ENCODE data around the gene PRR33.

Gene PRR33

DNA sequence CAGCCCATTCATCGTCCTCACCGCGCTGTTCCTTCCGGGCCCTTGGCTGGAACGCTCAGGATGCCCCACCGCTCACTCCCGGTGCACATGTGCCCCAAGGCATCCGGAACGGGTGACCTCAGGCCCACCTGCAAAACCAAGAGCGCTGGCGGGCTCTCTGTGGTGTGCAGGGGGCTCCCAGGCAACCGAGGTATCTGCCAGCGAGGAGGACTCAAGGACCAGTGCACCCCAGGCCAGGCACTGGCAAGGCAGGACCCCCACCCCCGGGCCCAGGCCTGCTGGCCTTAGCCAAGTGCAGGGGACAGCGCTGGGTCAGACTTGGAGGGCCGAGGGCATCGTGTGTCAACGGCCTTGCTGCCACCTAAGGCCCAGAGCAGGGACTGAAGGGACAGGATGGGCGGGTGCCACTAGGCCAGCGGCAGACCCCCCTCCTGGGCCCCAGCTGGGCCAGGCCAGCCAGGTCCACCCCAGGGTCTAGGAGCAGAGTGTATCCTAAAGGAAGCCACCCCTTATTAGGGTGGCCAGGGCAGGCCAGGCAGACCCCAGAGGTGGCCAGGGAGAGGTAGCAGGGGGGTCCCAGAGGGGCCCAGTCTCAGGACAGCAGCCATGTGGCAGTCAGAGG, 36.3 kb upstream of the PRR33 start:
- DNase-seq = no peak

DNA sequence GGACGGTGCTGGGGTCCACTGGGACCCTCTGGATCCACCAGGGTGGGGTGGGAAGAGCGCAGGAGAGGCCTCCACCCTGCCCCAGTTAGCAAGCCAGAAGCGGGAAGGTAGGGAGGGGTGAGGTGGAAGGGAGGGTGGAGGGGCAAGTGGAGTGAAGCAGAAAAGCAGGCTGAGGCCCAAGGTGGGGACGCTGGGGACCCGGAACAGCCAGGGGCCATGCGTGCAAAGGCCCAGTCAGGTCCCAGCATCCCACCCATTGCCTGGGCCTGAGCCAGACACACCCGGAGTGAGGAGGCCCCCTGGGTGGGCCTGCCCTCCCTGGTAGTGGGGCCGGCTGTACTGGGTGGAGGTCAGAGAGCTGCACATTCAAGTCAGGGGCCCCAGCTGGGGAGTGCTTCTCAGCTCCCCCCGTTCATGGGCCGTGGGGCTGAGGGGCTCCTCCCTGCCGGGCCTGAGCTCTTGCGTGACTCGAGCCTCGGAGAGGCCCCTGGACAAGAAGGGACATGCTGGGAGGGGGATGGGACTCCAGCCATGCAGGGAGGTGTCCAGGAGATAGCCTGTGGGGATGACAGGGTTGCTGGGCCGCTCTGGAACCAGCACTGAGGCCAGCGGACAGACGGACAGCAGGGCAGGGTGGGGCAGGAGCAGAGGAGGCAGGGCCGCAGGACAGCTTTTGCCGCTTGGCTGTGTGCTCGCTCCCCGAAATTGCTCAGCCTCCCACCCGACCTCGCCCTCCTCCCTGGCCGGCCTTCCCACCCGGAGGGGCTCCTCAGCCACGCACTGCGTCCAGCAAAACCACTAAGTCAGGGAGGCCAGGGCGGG, 35.5 kb upstream of the PRR33 start:
- DNase-seq = no peak

DNA sequence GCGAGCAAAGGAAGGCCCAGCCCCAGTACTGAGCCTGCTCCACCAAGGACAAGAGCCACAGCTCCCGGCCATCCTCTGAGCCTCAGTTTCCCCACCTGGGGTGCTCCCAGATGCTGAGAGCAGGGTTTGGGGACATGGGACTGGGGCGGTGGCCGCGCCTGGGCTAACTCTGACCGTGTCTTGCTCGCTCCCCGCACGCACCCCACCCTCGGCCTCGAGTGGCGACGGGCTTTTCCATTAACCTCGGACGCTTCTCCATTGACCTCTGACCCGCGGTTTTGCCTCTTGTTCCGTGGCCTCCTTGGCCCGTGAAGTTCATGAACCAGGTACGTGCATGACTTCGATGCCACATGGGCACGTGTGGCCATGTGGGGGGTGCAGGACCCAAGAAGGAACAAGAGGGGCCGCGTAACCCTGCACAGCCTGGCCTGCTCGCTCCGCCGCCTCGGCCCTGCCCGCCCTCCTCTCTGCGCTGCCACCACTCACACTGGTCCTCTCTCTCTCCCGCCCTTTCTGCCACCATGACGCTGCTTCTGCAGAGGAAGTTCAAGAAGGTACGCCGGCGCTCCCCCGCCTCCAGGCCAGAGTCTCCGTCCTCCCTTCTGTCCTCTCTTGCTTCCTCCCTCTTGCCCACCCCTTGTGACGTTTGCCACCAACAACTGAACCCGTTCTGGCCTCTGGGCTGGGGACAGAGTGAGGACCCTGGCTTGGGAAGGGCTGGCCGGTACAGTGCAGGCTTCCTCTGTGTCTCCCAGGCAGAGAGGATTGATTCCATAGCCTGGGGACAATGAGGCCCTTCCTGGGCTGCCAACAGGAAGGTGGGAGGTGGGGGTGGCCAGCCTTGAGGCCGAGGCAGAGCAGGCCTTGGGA, 34.7 kb upstream of the PRR33 start:
- no peak for DNase-seq

DNA sequence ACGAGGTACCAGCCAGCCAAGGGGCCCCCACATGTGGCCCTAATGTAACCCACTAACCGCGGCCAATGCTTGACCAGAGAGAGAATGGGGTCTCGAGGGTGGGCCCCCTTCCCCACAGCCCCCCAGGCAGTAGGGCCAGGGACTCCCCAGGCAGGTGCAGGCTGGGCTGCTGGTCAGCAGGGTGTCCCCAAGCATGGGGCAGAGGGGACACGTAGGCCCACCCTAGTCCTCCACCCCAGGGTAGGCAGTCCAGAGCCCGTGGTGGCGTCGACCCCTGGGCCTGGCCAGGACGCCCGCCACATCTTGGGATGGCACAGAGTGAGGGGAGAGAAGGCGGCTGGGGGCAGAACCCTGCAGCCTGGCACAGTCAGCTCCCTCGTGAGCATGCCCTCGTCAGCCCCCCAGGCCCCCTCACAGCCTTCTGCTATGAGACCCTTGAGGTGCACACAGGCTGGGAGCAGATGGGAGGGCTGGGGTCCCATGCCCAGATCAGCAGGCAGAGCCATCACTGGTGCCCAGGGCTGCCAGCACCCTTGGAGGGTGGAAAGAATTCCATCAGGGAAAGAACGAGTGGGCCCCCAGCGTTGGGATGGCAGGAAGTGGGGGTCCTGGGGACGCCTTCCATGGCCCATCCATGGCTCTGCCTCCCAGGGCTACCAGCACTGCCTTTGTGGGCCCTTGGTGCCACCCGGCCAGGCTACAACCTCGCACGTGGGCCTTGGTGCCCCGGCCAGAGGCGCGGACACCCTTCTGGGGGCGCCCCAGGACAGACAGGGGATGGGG, 33.9 kb upstream of the PRR33 start:
- no peak for DNase-seq

DNA sequence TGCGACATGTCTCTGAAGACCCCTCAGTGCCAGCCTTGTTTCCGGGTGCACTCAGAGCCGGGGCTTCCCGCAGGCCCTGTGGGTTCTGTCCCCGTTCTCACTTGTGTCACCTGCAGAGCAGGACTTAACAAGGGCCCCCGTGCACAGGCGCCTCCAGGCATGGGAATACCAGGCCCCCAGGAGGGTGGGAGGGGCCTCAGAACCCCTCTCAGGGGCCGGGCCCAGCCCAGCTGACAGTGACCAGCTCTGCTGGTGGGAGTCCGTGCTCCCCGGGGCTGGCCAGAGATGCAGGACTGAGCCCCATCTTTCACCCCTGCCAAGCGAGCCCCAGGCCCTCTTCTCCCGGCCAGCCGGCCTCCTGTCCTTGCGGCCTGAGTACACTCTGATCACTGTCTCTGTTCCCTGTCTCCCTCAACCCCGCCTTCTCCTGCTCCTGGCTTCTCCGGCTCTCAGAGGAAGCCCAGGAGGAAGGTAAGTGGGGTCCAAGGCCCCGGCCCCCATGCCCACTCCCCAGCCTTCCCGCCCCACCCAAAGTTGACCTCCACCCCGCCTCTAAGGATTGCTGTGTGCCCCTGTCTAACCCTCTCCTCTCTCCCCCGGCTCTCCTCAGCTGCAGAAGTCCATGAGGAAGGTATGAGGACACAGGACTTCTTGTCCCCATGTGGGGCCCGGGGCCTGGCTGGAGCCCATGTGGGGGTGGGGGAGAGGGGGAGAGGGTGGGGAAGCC, 33.1 kb upstream of the PRR33 start:
- DNase-seq = no peak

DNA sequence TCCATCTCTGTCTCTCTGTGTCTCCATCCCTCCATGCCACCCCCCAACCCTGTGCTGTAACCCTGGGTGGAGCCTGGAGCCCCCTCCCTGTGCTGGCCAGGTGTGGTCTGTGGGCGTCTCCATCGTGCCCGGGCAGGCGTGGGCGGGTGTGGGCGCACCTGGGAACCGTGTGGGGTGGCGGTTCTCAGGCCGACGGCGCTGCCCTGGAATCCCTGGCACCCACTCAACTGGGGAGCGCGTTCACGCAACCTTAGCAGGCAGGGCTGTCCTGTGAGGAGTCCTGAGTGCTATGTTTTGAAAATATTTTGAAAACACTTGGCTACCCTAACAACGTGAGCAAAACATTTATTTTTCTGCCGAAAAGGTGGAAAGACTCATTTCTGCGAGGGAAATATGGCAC, 32.5 kb upstream of the PRR33 start:
- no peak for DNase-seq

DNA sequence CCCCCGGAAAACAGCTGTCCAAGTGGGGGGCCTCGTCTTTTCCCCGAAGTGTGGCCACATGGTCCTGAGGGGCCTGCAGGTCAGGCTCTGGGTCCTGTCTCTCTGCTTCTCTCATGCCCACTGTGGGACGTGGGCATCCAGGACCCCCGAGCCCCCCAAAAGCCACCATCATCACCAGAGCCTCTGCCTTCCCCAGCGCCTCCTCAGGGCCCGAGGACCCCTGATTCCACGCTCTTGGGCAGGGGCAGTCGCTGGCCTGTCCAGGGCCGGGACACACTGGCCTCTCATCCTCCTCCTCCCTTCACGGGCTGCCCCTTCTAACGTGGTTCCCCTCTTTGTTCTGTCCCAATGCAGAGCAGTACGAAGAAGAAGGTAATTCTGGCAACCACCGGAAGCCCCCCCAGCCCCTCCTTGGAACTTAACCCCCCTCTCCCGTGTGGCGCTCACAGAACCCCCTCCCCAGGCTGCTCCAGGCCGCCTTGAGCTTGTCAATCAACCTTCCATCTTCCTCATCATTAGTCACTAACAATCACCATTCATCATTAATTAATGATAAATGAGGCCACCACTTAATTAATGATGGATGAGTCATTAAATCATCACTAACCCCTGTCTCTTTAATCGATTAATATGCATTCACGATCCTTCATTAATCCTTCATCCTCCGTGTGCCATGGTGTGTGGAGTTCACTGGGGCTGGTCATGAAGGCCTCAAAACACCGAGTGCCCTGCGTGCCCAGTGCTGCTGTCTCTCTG, 31.7 kb upstream of the PRR33 start:
- DNase-seq = no peak

DNA sequence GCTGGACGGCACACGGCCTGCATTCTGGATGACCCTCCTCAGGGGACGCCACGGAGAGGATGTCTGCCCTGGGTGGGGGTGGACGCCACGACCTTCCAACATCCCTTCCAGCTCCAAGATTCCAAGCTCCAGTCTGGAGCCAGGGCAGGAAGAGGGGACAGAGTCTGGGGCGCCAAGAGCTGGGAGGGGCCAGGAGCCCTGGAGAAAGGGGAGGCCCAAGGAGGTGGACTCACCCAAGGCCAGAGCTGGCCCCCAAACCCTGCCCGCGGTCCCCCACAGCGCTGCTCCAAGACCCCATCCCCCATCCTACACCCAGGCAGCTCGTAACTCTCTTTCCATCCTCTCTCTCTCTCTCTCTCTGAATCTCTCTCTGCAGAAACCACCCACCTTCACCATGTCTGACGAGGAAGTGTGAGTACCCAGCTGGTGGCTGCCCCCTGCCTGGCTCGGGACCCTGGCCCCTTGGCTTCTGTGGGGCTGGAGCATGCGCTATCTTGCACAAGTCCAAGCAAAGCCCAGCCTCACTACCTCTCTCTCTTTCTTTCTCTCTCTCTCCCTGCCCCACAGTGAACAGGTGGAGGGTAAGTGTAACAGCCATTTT, 30.9 kb upstream of the PRR33 start:
- no peak for DNase-seq

DNA sequence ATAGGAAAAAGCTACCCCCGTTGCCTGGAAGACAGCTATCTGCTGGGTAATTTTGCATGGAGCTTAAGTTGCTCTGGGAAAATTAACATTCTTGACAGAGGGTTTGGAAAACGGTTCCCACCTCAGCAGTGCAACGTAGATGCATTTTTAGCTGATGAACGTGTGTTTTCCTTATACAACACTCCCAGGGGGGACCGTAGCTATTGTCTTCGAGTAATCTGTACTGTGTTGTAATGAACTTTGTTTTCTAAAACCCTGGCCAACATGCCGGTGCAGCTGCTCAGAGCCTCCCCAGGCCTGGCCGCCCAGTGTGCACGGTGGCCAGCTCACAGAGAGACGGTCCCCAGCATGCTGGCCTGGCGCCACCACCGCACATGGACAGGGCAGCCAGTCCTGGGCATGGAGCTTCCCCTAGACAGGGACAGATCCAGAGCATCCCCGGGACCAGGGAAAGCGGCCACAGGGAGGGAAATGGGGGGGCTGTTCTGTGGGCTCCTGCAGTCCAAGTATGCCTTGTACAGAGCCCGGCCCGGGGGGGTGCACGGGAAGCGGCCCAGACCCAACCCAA, 30.0 kb upstream of the PRR33 start:
- DNase-seq = no peak

DNA sequence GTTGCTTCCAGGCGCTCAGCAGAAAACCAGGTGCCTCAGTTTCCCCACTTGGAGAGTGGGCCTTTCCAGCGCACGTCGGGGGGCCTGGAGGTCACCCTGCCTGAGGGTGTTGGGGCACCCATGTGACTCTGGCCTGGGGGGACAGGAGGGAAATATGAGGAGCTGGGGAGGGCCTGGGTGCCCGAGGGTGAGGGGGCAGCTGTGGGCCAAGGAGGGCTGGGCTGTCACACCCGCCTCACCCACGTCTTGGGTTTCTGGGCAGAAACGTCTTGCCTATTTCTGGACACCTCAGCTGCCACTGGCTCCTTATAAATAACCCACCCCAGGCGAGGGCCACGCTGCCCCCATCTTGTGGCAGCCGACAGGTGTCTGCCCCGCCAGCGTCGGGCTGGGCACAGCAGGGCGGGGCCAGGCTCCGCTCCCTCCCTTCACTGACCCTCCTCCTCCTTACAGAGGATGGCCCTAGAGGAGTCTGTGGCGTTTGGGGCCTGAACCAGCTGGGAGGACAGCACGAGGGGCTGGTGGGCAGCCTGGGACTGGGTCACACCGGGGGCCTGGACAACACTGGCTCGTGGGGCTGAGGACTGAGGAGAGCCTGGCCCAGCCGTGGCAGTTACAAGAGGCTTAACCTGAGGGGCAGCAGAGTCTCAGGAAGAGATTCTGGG, 29.3 kb upstream of the PRR33 start:
- no peak for DNase-seq

DNA sequence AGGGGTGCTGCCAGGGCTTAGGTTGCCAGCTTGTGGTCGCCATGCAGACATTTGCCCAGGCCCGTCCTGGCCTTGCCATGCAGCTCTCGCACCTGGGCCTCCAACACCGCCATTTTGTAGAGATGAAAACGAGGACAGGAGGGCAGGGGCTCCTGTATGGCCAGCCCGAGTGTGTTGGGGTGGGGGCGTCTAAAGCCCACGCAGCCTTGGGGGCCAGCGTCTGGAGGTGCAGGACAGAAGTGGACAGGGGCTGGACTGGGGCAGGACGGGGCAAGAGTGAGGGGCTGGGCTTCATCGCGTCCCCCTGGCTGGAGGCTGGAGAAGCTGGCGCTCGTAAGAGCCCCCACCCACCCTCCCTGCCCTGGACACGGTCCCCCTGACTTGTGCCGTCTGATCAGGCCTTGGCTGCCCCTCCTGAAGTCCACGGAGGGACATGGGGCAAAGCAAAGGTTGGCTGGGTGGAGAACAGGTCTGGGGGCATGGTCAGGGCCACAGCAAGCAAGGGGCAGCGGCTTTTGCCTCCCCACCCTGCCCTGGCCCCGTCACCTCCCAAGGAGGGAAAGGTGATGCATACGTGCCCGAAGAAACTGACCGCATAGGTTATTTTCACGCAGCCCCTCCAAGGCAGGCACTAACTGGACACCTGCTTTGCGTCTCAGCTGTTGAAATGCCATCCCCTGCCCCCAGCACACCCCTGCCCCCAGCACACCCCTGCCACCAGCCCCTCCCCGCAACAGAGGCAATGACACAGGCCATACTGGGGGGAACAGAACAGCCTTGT, 28.6 kb upstream of the PRR33 start:
- no peak for DNase-seq

DNA sequence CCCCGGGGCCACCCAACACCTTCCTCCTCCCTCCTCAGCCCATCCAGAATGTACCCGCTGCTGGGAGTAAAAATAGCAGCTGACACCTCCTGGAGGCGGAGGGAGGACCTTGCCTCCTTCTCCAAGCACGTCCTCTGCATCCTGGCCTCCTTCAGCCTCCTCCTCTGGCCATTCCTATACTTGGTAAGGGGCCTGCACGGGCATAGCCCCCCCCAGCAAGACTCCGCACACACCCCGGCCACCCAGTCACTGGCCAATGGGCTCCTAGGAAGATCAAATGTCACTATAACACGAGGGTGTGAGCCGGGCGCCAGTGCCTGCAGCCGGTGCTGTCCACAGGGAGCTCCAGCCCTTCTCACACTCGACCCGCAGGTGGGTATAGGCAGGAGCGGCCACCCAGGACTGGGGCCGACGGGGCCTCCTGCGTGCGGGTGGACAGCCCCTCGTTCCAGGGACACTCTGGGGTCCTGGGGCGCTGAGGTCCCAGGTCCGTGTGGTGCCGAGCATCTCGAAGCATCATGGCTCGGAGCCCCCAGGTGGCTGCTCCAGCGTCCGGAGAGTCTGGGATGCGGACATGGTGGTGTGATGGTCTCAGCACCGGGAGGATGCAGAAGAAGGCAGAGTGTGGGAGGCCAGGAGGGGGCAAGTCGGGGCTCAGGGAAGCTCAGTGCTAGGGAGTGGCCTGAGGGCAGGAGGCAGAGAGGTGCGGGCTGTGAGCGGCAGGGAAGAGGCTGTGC, 27.9 kb upstream of the PRR33 start, which contains the start of gene TNNT3:
TNNT3 (plus strand) TSS at position 313 of the 737 bp plus-strand sequence. CDS start 3,172 bp downstream, outside the sequence.
- no peak for DNase-seq

DNA sequence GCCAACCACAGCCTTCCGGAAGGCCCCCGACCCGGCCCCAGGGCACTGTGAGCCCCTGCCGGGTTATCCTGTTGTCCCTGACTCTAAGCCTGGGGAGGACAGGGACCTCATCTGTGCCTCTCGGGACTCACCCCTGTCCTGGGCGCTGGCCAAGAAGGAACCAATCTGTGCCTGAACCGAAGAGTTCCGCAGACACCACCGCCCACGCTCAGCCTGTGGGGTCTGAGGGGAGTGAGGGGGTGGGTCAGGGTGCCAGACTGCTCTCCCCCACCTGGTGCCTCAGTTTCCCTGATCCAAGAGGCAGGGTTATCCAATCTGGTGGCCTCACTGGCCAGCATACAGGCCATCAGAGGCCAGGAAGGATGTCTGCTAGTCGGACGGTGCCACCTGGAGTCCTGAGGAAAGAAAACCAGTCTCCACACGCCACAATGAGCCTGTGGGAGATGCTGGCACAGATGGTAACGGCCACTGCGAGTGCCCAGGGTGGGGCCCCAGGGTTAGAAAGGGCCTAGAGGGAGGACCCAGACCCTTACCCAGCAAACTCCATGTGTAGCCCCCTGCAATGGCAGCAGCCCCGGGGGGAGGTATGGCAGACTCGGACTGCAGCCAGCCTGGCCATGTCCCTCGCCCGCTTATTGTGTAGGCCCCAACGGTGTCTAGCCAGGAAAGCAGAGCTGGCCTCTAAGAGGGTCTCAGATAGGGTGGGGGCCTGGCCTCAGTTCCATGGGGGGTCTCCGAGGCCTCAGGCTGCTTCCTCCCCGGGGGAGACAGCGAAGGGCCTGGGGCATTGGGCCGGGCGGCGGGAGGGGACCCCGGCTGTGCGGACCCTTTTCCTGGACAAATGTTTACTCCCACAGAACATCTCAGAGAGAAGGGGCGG, 27.0 kb upstream of the PRR33 start:
- DNase-seq = no peak

DNA sequence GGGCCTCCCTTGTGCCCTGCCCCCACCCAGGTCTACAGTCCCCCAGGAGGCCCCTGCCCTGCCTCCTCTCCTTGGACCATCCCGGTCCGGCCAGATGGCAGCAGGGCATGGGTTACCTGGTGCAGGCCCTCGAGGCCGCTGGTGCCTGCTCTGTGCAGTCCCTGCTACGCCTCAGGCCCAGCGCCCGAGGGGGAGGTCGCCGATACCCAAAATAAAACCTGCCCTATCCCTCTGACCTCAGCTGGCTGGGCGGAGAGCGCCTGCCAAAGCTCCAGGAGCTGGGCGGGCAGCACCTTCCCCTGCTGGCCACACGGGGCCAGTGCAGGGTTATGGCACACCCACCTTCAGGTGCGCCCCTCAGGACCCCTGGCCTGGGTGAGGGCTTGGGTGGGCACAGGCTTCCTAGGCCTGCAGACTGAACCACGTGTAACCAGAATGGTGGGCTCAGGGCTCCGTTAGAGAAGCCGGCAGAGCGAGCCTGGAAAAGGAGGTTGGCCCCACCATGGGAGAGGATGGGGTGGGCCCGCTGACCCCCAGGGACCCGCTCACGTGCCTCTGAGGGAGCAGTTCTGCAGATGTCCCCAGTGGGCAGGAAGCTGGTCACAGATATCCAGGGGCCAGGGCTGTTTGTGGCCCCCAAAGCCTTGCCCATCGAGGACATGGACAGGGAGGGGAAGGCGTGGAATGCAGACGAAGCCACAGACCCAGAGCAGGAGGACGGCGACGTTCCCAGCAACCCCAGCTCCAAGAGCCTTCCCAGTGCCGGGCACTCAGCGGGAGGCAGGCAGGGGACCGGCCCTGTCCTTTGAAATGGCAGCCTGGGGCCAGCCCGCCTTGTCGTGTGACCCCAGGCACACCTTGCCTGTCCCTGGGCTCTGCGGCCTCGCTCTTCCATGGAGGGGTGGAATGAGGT, 26.1 kb upstream of the PRR33 start:
- no peak for DNase-seq

DNA sequence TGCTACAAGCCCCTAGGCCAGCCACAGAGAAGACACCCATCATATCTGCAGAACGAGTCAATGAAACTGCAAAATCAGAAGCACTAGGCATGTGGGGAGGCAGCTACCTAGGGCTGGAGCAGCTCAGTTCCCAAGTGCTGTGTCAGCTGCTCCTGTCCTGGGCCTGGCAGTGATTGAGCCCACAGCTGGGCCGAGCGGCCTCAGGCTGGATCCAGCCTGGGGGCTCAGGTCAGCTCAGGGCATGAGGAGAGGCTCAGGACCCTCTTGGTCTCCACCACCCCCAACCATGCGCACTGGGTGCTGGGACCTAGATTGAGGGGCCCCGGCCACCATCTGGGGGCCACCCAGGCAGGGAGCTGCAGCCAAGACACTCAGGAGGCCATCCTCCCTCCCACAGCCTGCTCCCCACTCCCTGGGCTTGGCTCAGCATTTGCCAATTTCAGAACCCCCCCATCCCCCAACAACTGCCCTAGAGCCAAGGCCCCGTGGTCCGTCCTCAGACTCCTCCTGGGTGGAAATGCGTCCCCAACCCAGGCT, 25.4 kb upstream of the PRR33 start:
- no peak for DNase-seq
